Natural killer cell treated with Interleukin-12 subunit alpha and Interleukin-12 subunit beta and Interleukin-15 and Interleukin-18, amount 100 ng/mL, for 72 hours (primary cell): ENCODE data around the gene LOXL3. TPM values are rescaled to one million over a fixed set of nuclear protein-coding genes. Genes with fewer than 3 reads are reported as not detected.
A peak's percentile ranks its signal among the peaks of the same experiment; 100 is the strongest.

Experiments used
- ATAC-seq, 2 donors: fragments of 150-1000 bp; cut with Tn5 transposase in 1 of 2; sonication (Bioruptor Pico), chemical (Tn5 transposase) in 1 of 2; 2 replicates each; pipeline ENCODE4 v1.10.0; 2021
- DNase-seq: peaks from one replicate; pipeline ENCODE4 v3.0.0; 2022; ENCODE audit warnings: low spot score
- H3K27ac Mint-ChIP-seq, 2 donors: 1 replicate in 1 of 2; 2 replicates in 1 of 2; pipeline ENCODE4 v1.8.0; 2022; ENCODE audit warnings: mixed read lengths in 2 of 2, mild to moderate bottlenecking in 1 of 2, moderate library complexity in 1 of 2
- H3K27me3 Mint-ChIP-seq, 2 donors: 1 replicate in 1 of 2; 2 replicates in 1 of 2; pipeline ENCODE4 v1.8.0; 2022; ENCODE audit warnings: mixed read lengths in 2 of 2
- H3K36me3 Mint-ChIP-seq: one replicate; pipeline ENCODE4 v1.8.0; 2022; ENCODE audit warnings: mixed read lengths
- H3K4me1 Mint-ChIP-seq, 2 donors: 1 replicate in 1 of 2; 2 replicates in 1 of 2; pipeline ENCODE4 v1.8.0; 2022; ENCODE audit warnings: low read depth in 2 of 2, mixed read lengths in 2 of 2, mild to moderate bottlenecking in 1 of 2
- H3K4me3 Mint-ChIP-seq: one replicate; pipeline ENCODE4 v1.8.0; 2022; ENCODE audit warnings: mixed read lengths
- H3K9me3 Mint-ChIP-seq: 2 replicates; pipeline ENCODE4 v1.8.0; 2022; ENCODE audit warnings: mixed read lengths
- total RNA-seq, 2 donors: library from RNA; stranded (reverse); gene quantifications; one replicate each; pipeline ENCODE4 v1.2.3, GENCODE V29; 2022

LOXL3 gene
- total RNA-seq, 2 donors from 2014 or later, result 1.2 to 2.7 TPM

GRCh38 chr2:74535440-74535965, 18.2 kb downstream of the LOXL3 start:
- Mint-ChIP-seq H3K4me3 (no peak overlapping the region), H3K27ac (no peak overlapping the region), H3K27me3 (peaks cover 24% of the 10 kb centered on the region in 2 donors), H3K36me3 (peaks cover 7% of the 10 kb centered on the region), H3K9me3 (no peaks in the 10 kb centered on the region), H3K4me1 (peaks cover 22 to 30% of the 10 kb centered on the region in 2 donors)
- no peak for ATAC-seq
- no peak for DNase-seq

DNA sequence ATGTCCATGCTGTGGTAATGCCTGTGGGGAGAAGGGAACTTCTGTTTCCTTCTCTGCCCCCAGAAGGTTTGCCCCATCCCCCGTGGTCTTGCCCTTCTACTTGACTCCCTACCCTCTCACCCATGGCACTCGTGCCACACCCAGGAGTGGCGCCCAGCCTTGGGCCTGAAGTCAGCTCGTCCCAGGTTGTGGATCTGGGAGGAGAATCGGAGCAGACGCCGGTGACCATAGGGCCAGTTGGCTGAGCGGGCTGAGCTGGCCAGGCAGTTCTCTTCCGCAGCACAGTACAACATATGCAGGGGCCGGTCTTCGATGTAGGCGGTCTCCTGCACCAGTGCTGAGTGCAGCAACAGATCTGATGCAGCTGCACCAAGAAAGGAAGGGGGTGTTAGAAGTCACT, 19.3 kb downstream of the LOXL3 start:
- Mint-ChIP-seq H3K4me3 (no peak overlapping the region), H3K36me3 (peaks cover 7% of the 10 kb centered on the region), H3K4me1 (peaks cover 24 to 30% of the 10 kb centered on the region in 2 donors), H3K27ac (no peak overlapping the region), H3K27me3 (peaks cover 23 to 24% of the 10 kb centered on the region in 2 donors), H3K9me3 (no peaks in the 10 kb centered on the region)
- ATAC-seq (no peak), DNase-seq (no peak)

DNA sequence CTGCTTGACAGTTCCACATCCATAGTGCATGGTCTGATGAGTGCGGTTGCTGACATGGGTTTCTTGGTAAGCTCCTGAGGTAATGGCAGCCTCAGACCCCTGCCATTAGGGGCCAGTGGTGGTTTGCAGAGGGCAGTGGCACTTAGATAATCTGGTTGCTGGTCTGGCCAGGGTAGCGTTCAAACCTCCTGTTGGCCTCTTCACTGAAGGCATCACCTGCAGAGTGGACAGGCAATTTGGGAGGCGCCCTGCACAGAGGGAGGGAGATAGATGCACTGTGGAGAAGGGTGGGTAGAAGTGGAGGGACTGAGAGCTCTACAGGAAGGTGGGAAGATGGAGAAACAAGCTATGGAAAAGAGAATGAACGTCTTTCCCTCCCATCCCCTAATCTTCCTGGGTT, 20.3 kb downstream of the LOXL3 start:
- no peak overlapping the region for H3K4me3 Mint-ChIP-seq
- H3K4me1 Mint-ChIP-seq, result peaks cover 31 to 32% of the 10 kb centered on the region in 2 donors
- peaks cover 14 to 15% of the 10 kb centered on the region in 2 donors for H3K27me3 Mint-ChIP-seq
- DNase-seq (no peak), ATAC-seq (no peak)
- H3K36me3 Mint-ChIP-seq, result peaks cover 13% of the 10 kb centered on the region
- no peak overlapping the region for H3K27ac Mint-ChIP-seq
- no peaks in the 10 kb centered on the region for H3K9me3 Mint-ChIP-seq

GRCh38 chr2:74532222-74532621, 21.5 kb downstream of the LOXL3 start:
- H3K9me3 Mint-ChIP-seq, result no peaks in the 10 kb centered on the region
- peaks cover 19% of the 10 kb centered on the region for H3K36me3 Mint-ChIP-seq
- peak overlapping the region; percentile 96 to 98 for H3K27ac Mint-ChIP-seq
- peaks cover 2 to 3% of the 10 kb centered on the region in 2 donors for H3K27me3 Mint-ChIP-seq
- no peak for DNase-seq
- peak overlapping the region; percentile 91 for H3K4me3 Mint-ChIP-seq
- peaks cover 39 to 40% of the 10 kb centered on the region in 2 donors for H3K4me1 Mint-ChIP-seq
- ATAC-seq, result no peak

GRCh38 chr2:74531666-74532065, 22.1 kb downstream of the LOXL3 start:
- H3K4me1 Mint-ChIP-seq, result peaks cover 39 to 43% of the 10 kb centered on the region in 2 donors
- ATAC-seq (no peak), DNase-seq (no peak)
- peak overlapping the region; percentile 91 for H3K4me3 Mint-ChIP-seq
- no peaks in the 10 kb centered on the region for H3K9me3 Mint-ChIP-seq
- H3K36me3 Mint-ChIP-seq, result peaks cover 23% of the 10 kb centered on the region
- no peaks in the 10 kb centered on the region for H3K27me3 Mint-ChIP-seq
- H3K27ac Mint-ChIP-seq, result peak overlapping the region; percentile 96 to 98

GRCh38 chr2:74530239-74531187, 23.2 kb downstream of the LOXL3 start:
- ATAC-seq, result peak; percentile 48 to 63
- Mint-ChIP-seq H3K4me3 (peak overlapping the region; percentile 91), H3K36me3 (peaks cover 29% of the 10 kb centered on the region), H3K4me1 (peaks cover 39 to 49% of the 10 kb centered on the region in 2 donors), H3K27ac (peak overlapping the region; percentile 96 to 98), H3K9me3 (no peaks in the 10 kb centered on the region), H3K27me3 (no peaks in the 10 kb centered on the region)
- DNase-seq, result peak; percentile 89

DNA sequence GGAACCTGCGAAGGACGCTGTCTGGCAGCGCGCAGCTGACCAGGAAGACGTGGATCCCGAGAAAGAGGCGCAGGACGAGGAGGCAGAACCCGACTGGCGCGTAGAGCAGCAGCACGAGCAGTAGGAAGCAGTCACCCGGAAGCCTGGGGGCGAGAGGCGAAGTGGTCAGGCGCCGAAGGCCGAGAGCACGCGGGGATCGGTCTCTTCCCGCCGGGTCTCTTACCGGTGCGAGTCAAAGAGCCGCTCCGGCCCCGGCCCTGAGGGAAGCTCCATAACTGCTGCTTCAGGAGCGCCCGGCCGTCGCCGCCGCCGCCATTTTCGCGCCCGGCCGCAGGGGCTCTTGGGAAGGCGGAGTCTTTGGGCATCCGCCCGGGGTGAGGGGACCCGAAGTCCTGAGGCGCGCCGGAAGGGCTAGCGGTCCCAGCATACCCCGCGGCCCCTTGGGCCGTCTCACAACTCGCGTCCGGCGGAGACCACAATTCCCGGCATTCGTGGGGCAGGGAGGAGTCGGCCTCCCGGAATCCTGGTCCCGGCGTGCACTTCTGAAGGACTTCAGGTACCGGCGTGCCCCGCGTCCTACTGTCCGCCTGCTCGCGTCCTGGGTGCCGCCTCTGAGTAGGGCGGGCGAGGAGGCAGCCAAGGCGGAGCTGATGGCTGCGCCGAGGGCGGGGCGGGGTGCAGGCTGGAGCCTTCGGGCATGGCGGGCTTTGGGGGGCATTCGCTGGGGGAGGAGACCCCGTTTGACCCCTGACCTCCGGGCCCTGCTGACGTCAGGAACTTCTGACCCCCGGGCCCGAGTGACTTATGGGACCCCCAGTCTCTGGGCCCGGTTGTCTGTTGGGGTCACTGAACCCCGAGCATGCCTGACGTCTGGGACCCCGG, 24.1 kb downstream of the LOXL3 start, which contains the start of the genes AUP1 and HTRA2:
Gene AUP1, minus strand, starts transcription at position 350 of the 882 bp plus-strand sequence. Its CDS starts 77 bp downstream, at position 273.
Gene HTRA2, plus strand, starts transcription at position 577 of the 882 bp plus-strand sequence. Its CDS starts 74 bp downstream, at position 651.
- Mint-ChIP-seq H3K27me3 (no peaks in the 10 kb centered on the region), H3K9me3 (no peaks in the 10 kb centered on the region), H3K27ac (peak within 1 kb of the TSS; percentile 96 to 98), H3K4me3 (peak within 1 kb of the TSS; percentile 91), H3K36me3 (peaks cover 29% of the 10 kb centered on the region), H3K4me1 (peaks cover 39 to 49% of the 10 kb centered on the region in 2 donors)
- DNase-seq (peak; percentile 99), ATAC-seq (peak; percentile 90 to 93)

DNA sequence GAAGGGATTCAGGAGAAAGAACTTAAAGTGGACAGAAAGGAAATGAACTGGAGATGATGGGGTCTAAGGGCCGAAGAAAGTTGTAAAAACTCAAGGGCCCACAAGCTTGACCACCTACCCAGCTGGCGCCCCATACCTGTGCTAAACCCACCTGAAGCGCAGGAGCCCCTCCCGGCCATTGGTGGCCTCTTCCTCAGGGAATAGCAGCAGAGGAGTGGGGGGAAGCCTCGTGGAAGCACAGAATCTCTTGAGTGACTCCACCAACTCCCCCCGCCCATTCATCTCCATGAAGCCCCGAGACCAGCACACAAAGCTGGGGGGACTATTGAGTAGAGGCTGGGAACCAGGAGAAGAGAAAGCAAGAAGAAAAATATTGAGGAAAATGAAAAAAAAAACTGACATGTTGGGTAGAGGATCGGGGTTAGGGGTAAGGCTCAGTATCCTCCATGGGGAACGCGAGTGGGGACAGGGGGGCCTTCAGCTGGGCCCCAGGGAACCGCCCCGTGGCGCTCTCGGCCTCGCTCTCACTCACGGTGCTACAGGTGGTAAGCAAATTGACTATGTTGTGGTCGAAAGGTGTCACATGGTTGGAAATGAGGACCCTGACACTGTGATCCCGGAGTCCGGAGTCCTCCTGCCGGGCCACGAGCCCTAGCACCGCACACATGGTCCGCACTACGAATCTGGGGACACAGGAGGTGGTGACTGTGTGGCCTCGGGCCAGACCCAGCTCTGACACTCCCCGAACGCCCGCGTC, 25.0 kb downstream of the LOXL3 start:
- no peaks in the 10 kb centered on the region for H3K9me3 Mint-ChIP-seq
- peaks cover 29% of the 10 kb centered on the region for H3K36me3 Mint-ChIP-seq
- peak overlapping the region; percentile 91 for H3K4me3 Mint-ChIP-seq
- peak overlapping the region; percentile 96 to 98 for H3K27ac Mint-ChIP-seq
- H3K27me3 Mint-ChIP-seq, result no peaks in the 10 kb centered on the region
- ATAC-seq (peak; percentile 2 to 12), DNase-seq (no peak)
- H3K4me1 Mint-ChIP-seq, result peaks cover 39 to 49% of the 10 kb centered on the region in 2 donors

DNA sequence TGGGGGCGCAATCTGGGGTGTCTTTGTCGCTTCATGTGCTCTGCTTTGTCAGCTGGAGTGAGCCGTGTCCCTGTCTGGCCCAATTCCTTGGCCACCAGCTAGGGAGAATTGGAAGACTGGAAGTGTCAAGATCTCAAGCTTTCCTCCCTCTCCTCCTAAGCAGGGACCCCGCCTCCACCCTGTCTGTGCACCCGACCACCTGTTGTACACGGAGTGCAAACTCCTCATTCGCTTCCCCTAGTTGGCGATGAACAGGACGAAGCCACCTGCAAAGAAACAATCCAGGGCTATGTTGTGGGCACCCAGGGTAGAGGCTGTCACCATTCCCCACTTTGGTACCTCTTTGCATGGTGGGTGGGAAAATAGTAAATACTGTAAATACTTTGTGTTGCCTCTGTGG, 26.0 kb downstream of the LOXL3 start:
- H3K4me3 Mint-ChIP-seq, result peak overlapping the region; percentile 91
- peak overlapping the region; percentile 96 to 98 for H3K27ac Mint-ChIP-seq
- ATAC-seq (no peak), DNase-seq (no peak)
- peaks cover 39 to 46% of the 10 kb centered on the region in 2 donors for H3K4me1 Mint-ChIP-seq
- H3K36me3 Mint-ChIP-seq, result peaks cover 29% of the 10 kb centered on the region
- H3K27me3 Mint-ChIP-seq, result no peaks in the 10 kb centered on the region
- H3K9me3 Mint-ChIP-seq, result no peaks in the 10 kb centered on the region

DNA sequence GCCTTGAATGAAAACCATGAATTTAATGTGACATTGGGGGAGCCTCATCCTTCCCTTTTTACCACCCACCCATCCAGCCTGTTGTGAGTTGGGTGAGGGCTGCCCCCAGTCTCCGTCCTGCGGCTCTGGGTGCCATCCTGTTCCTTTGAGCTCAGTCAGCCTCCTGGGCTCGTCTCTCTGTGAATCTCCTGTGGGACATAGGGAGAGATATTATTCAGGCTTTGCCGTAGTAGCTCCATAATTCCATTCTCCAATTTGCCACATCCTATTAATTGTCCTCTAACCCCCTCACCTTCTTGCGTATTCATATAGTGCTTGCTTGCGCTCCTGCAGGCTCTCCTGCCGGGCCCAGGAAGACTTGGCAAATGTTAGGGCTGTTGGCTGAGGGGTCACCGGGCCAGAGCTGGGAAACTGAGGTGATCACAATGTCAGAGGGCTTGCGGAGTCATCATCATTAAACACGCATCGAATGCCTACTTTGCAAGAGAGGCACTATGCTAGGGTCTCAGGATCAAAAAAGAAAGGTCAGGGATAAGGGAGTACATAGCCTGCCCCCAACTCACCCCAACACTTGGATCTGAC, 27.0 kb downstream of the LOXL3 start:
- H3K27me3 Mint-ChIP-seq, result no peaks in the 10 kb centered on the region
- peaks cover 29 to 39% of the 10 kb centered on the region in 2 donors for H3K4me1 Mint-ChIP-seq
- peak overlapping the region; percentile 91 for H3K4me3 Mint-ChIP-seq
- DNase-seq, result no peak
- ATAC-seq, result no peak
- H3K9me3 Mint-ChIP-seq, result no peaks in the 10 kb centered on the region
- H3K27ac Mint-ChIP-seq, result peak overlapping the region in 1 of 2 donors; percentile 57
- peaks cover 22% of the 10 kb centered on the region for H3K36me3 Mint-ChIP-seq

- no peak for DNase-seq
- H3K36me3 Mint-ChIP-seq, result peaks cover 22% of the 10 kb centered on the region
- H3K4me3 Mint-ChIP-seq, result peak within 1 kb of the TSS; percentile 91
- H3K27me3 Mint-ChIP-seq, result peaks cover 0 to 3% of the 10 kb centered on the region in 2 donors
- H3K27ac Mint-ChIP-seq, result peak within 1 kb of the TSS in 1 of 2 donors; percentile 57
- peaks cover 21 to 32% of the 10 kb centered on the region in 2 donors for H3K4me1 Mint-ChIP-seq
- no peak for ATAC-seq
- H3K9me3 Mint-ChIP-seq, result no peaks in the 10 kb centered on the region
These were observed 27.8 kb downstream of the LOXL3 start, which contains the start of gene DQX1 for GRCh38 chr2:74525717-74526648. Gene DQX1 (minus strand): TSS chr2:74526231. CDS start chr2:74525729, 502 bp downstream.
